Gastroesophageal sphincter (tissue), 4 donors: ENCODE data around the gene ARHGAP19. TPM values are rescaled to one million over a fixed set of nuclear protein-coding genes. Genes with fewer than 3 reads are reported as not detected.

Experiments
- ATAC-seq: fragments of 150-250 bp; one replicate; pipeline ENCODE4 v1.9.1; 2016; ENCODE audit warnings: mild to moderate bottlenecking, moderate library complexity
- H3K27ac ChIP-seq, 4 donors: fragments of 200-600 bp; sonication (generic) in 3 of 4; 1 replicate in 3 of 4; 2 replicates in 1 of 4; pipeline ENCODE4 v1.5.1; 2016 to 2019
- H3K27me3 ChIP-seq: fragments of 200-600 bp; sonication (generic); one replicate; pipeline ENCODE4 v1.5.1; 2019
- H3K36me3 ChIP-seq, 2 donors: fragments of 200-600 bp; sonication (generic); one replicate each; pipeline ENCODE4 v1.5.1; 2019; ENCODE audit warnings: control low read depth in 1 of 2
- H3K4me1 ChIP-seq, 3 donors: fragments of 200-600 bp; sonication (generic); 1 replicate in 2 of 3; 2 replicates in 1 of 3; pipeline ENCODE4 v1.5.1; 2016 to 2019; ENCODE audit warnings: control low read depth in 2 of 3
- H3K4me3 ChIP-seq, 2 donors: fragments of 200-600 bp; sonication (generic); one replicate each; pipeline ENCODE4 v1.5.1; 2019; ENCODE audit warnings: mild to moderate bottlenecking in 1 of 2, moderate library complexity in 1 of 2
- H3K9me3 ChIP-seq, 3 donors: fragments of 200-600 bp; sonication (generic); one replicate each; pipeline ENCODE4 v1.5.1; 2017 to 2019; ENCODE audit warnings: control low read depth in 2 of 3
- EP300 ChIP-seq: sonication (generic); formaldehyde crosslinking; IDR thresholded peaks from one replicate; pipeline ENCODE4 v1.6.1; 2017; ENCODE audit warnings: antibody characterized with exemption, mild to moderate bottlenecking
- POLR2A ChIP-seq, 2 donors: fragments of 450-650 bp; IDR thresholded peaks; one replicate each; pipeline ENCODE4 v1.6.1; 2017; ENCODE audit warnings: antibody characterized with exemption in 2 of 2, mild to moderate bottlenecking in 2 of 2, moderate library complexity in 1 of 2
- POLR2AphosphoS5 ChIP-seq: sonication (generic); formaldehyde crosslinking; IDR thresholded peaks from one replicate; pipeline ENCODE4 v1.6.1; 2017; ENCODE audit warnings: antibody characterized with exemption
- WGBS, 2 donors: methylation state at CpG; one replicate each; pipeline ENCODE4 v1.1.5; 2018; ENCODE audit warnings: low coverage in 1 of 2; 5-methylcytosine and 5-hydroxymethylcytosine counted together
- total RNA-seq, 4 donors: library from RNA; depleted of rRNA; stranded (reverse); fragments of >200 nt; gene quantifications; one replicate each; pipeline ENCODE4 v1.1.0, GENCODE V29; 2016
- TF ChIP-seq, protein P1 (sequence below), 4 experiments: fragments of 200-600 bp in 2 of 4; fragments of 450-650 bp in 2 of 4; sonication (generic) in 1 of 4; IDR thresholded peaks; one replicate each; pipeline ENCODE4 v1.5.1; 2017 to 2019; ENCODE audit warnings: antibody characterized with exemption in 4 of 4, mild to moderate bottlenecking in 2 of 4, moderate library complexity in 2 of 4

Gene ARHGAP19
- total RNA-seq, 4 donors from 2014 or later: 3.2 to 6.7 (median 5.0) TPM

DNA sequence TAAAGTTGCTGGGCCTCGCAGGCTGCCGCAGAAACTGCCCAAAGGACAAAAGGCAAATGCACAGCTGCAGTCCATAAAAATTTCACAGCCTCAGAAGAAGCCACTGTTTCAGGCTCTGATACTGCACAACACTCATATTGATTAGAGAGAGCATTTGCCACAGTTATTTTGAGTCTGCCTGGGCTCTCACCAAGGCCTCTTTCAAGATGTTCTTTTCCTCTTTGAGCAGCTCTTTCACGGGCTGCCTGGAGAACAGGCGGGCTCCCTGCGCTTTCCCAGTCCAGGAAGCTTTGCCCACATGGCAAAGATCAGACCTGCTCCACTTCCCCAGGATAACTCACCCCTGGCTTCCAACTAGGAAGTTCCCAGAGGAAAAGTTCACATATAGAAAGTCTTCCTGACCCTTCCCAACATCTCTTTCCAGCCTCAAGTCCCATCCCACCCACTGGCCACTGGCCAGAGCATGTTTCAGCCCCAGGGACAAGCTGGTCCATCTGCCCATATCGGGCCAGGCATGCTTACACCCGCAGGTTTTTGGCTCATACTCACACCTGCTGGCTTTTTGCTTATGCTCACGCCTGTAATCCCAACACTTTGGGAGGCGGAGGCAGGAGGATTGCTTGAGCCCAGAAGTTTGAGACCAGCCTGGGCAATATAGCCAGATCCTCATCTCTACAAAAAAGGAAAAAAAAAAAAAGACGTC lies 110.0 kb downstream of the ARHGAP19 start:
- Histone ChIP-seq H3K36me3 (no peaks in the 10 kb centered on the region), H3K4me1 (peaks cover 0 to 21% (median 7%) of the 10 kb centered on the region in 3 donors), H3K4me3 (no peak overlapping the region), H3K9me3 (no peaks in the 10 kb centered on the region), H3K27me3 (peaks cover 69% of the 10 kb centered on the region), H3K27ac (no peak overlapping the region)
- no peak for TF ChIP-seq EP300
- no peak for TF ChIP-seq POLR2AphosphoS5
- TF ChIP-seq POLR2A (IDR thresholded peaks at IDR 0.05): no peak
- TF ChIP-seq, protein P1, sequence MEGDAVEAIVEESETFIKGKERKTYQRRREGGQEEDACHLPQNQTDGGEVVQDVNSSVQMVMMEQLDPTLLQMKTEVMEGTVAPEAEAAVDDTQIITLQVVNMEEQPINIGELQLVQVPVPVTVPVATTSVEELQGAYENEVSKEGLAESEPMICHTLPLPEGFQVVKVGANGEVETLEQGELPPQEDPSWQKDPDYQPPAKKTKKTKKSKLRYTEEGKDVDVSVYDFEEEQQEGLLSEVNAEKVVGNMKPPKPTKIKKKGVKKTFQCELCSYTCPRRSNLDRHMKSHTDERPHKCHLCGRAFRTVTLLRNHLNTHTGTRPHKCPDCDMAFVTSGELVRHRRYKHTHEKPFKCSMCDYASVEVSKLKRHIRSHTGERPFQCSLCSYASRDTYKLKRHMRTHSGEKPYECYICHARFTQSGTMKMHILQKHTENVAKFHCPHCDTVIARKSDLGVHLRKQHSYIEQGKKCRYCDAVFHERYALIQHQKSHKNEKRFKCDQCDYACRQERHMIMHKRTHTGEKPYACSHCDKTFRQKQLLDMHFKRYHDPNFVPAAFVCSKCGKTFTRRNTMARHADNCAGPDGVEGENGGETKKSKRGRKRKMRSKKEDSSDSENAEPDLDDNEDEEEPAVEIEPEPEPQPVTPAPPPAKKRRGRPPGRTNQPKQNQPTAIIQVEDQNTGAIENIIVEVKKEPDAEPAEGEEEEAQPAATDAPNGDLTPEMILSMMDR (IDR thresholded peaks at IDR 0.05): no peak
- WGBS, 2 donors: 69 to 76% methylated on average over 4 to 7 of the region's 10 CpGs
- ATAC-seq: no peak

DNA sequence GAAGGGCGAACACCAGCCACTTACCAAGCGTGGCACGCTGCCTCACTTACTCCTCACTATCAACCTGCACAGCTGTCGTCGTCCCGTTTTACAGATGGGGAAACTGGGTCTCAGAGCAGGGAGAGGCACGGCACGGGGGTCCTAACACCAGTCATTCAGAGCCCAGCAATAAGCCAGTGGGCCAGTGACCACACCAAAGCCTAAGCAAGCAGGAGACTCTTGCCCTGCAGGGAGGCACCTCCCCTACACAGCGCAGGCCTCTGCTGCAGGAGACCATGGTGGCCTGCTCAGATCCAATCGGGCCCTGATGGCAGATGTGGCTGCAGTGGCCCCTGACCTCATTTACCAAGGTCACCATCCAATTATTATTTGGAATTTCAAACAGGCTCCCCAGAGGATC lies 111.5 kb downstream of the ARHGAP19 start:
- TF ChIP-seq POLR2A (IDR thresholded peaks at IDR 0.05): no peak
- no peak for TF ChIP-seq EP300
- TF ChIP-seq, protein P1 (IDR thresholded peaks at IDR 0.05): no peak
- TF ChIP-seq POLR2AphosphoS5: no peak
- no peaks in the 10 kb centered on the region for H3K36me3 ChIP-seq
- no peak for ATAC-seq
- no CpG with 5 or more reads among the region's 10 CpGs for WGBS, 2 donors
- no peak overlapping the region for H3K4me3 ChIP-seq
- H3K27ac ChIP-seq: no peak overlapping the region
- H3K27me3 ChIP-seq: peaks cover 69% of the 10 kb centered on the region
- no peaks in the 10 kb centered on the region for H3K9me3 ChIP-seq
- H3K4me1 ChIP-seq: peaks cover 0 to 18% (median 7%) of the 10 kb centered on the region in 3 donors

DNA sequence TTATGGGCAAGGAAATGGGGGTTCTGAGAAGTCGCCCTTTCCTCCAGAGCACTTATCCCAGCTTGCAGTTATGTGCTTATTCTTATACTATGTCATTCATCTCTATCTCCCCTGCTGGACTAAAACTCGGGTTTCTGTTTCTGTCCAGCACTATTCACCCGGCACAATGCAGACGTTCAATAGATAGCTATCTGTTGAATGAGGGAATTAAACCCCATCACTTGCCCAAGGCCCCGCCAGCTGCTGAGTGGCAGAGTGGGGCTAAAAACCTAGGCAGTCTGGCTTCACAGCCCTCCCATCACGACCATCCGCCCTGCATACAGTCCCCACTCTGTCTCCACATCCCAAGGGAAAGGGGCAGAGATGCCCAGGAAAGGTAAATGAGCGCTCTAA lies 112.1 kb downstream of the ARHGAP19 start:
- no peaks in the 10 kb centered on the region for H3K9me3 ChIP-seq
- H3K36me3 ChIP-seq: no peaks in the 10 kb centered on the region
- H3K4me1 ChIP-seq: peaks cover 0 to 12% (median under 1%) of the 10 kb centered on the region in 3 donors
- TF ChIP-seq POLR2AphosphoS5 (no peak), POLR2A (IDR thresholded peaks at IDR 0.05) (no peak), EP300 (no peak)
- WGBS, 2 donors: 71 to 100% methylated on average over 2 to 3 of the region's 8 CpGs
- no peak for ATAC-seq
- H3K27me3 ChIP-seq: peaks cover 69% of the 10 kb centered on the region
- no peak overlapping the region for H3K4me3 ChIP-seq
- no peak overlapping the region for H3K27ac ChIP-seq

DNA sequence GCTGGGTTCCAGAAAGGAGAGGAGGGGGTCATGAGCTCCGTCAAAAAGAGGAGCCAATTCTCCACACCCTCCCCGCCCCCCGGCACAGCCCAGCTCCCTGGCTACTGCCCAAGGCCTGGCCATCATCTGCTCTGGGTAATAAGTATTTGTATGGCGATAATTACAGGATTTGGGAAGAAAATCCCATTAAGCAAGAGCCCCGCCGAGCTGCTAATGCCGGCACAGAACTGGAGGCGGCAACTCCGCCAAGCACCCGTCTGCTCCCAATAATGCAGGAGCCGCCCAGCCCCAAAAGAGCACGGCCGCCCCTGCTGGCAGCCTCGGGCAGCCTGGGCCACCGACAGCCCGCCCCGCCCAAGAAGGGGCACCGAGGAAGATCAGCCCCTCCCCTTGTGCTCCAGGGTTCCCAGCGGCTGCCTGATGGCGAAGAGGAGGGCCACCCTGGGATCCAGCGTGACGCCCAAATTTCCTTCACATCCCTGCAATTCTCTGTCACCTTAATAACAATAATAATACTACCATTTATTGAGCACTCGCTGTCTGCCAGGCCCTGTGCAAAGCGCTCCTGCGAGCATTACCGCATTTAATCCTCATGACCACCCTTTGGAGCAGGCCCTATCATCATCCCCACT lies 112.6 kb downstream of the ARHGAP19 start:
- peak overlapping the region in 1 of 2 donors; percentile 21 for H3K4me3 ChIP-seq
- ATAC-seq: no peak
- TF ChIP-seq EP300 (no peak), POLR2AphosphoS5 (no peak), POLR2A (IDR thresholded peaks at IDR 0.05) (no peak)
- TF ChIP-seq, protein P1 (IDR thresholded peaks at IDR 0.05): peak in 1 of 4 experiments; percentile 38

DNA sequence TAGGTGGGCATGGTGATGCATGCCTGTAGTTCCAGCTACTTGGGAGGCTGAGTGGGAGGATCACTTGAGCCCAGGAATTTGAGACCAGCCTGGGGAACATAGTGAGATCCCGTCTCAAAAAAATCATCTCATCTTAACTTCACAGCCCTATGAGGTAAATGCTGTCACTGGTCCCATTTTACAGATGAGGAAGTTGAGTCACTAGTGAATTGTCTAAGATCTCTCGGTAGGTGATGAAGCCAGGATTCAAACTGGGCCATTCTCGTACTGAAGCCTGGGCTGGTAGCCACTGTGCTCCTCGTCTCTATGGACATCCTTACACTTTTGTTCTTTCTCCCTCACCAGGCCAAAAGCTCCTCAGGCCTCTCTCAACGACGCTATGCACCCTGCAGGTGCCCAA lies 113.1 kb downstream of the ARHGAP19 start:
- Histone ChIP-seq H3K4me1 (peaks cover 0 to 8% (median 0%) of the 10 kb centered on the region in 3 donors), H3K27ac (no peak overlapping the region), H3K4me3 (no peak overlapping the region), H3K27me3 (peaks cover 60% of the 10 kb centered on the region), H3K36me3 (no peaks in the 10 kb centered on the region), H3K9me3 (no peaks in the 10 kb centered on the region)
- no peak for ATAC-seq
- WGBS, 2 donors: 39 to 100% methylated on average over 1 to 2 of the region's 6 CpGs
- TF ChIP-seq POLR2AphosphoS5 (no peak), POLR2A (IDR thresholded peaks at IDR 0.05) (no peak), EP300 (no peak)
- TF ChIP-seq, protein P1 (IDR thresholded peaks at IDR 0.05): no peak

More for the DNA sequence above, 112.6 kb downstream of the ARHGAP19 start:
- H3K27ac ChIP-seq: no peak overlapping the region
- 92% methylated on average over 3 of the region's 26 CpGs; no CpG with 5 or more reads in 1 of the 2 donors for WGBS, 2 donors
- peaks cover 64% of the 10 kb centered on the region for H3K27me3 ChIP-seq
- no peaks in the 10 kb centered on the region for H3K9me3 ChIP-seq
- H3K4me1 ChIP-seq: peaks cover 0 to 8% (median 0%) of the 10 kb centered on the region in 3 donors
- H3K36me3 ChIP-seq: no peaks in the 10 kb centered on the region
